GM21367 (cell line): ENCODE data around the gene LRBA.

Source experiments
- ATAC-seq: cut with Tn5 transposase; IDR thresholded peaks from one replicate; pipeline ENCODE4 v1.9.1; 2021; ENCODE audit not compliant: unreplicated experiment

LRBA gene

GRCh38 chr4:150310159-150310895 lies 704.8 kb downstream of the LRBA start:
- no peak for ATAC-seq

GRCh38 chr4:150308824-150309472 lies 706.1 kb downstream of the LRBA start:
- no peak for ATAC-seq

GRCh38 chr4:150306719-150307118 lies 708.4 kb downstream of the LRBA start:
- ATAC-seq: no peak

GRCh38 chr4:150305995-150306394 lies 709.1 kb downstream of the LRBA start:
- ATAC-seq: no peak

- no peak for ATAC-seq
These were observed 712.5 kb downstream of the LRBA start for GRCh38 chr4:150302553-150302952.

GRCh38 chr4:150299816-150300215 lies 715.3 kb downstream of the LRBA start:
- no peak for ATAC-seq

- no peak for ATAC-seq
These were observed 717.1 kb downstream of the LRBA start for GRCh38 chr4:150297861-150298474.

GRCh38 chr4:150289881-150290280 lies 725.2 kb downstream of the LRBA start:
- ATAC-seq: no peak

GRCh38 chr4:150289198-150289597 lies 725.9 kb downstream of the LRBA start:
- no peak for ATAC-seq

GRCh38 chr4:150286656-150287055 lies 728.4 kb downstream of the LRBA start:
- ATAC-seq: no peak

GRCh38 chr4:150283689-150284088 lies 731.4 kb downstream of the LRBA start:
- no peak for ATAC-seq

- no peak for ATAC-seq
These were observed 734.1 kb downstream of the LRBA start for GRCh38 chr4:150280975-150281374.

- ATAC-seq: no peak
These were observed 734.8 kb downstream of the LRBA start for GRCh38 chr4:150280081-150280895.

- no peak for ATAC-seq
These were observed 736.9 kb downstream of the LRBA start for GRCh38 chr4:150278206-150278605.

- ATAC-seq: no peak
These were observed 746.6 kb downstream of the LRBA start for GRCh38 chr4:150268444-150268843.

- ATAC-seq: no peak
These were observed 749.3 kb downstream of the LRBA start for GRCh38 chr4:150265806-150266205.

GRCh38 chr4:150264595-150265161 lies 750.4 kb downstream of the LRBA start:
- no peak for ATAC-seq

GRCh38 chr4:150262611-150263010 lies 752.5 kb downstream of the LRBA start:
- no peak for ATAC-seq

- ATAC-seq: no peak
These were observed 753.5 kb downstream of the LRBA start for GRCh38 chr4:150261571-150261970.

- no peak for ATAC-seq
These were observed 755.1 kb downstream of the LRBA start for GRCh38 chr4:150259861-150260567.
